NT2/D1 (cell line): ENCODE measurements around the gene NOB1.
A peak's percentile ranks its signal among the peaks of the same experiment; 100 is the strongest.

Experiments used
- DNase-seq: peaks from one replicate; pipeline ENCODE4 v3.0.0-alpha.2; 2011; ENCODE audit warnings: low read depth, low spot score
- H3K27me3 ChIP-seq: 2 replicates; pipeline ENCODE4 v1.6.0; 2011; ENCODE audit warnings: mild to moderate bottlenecking; ENCODE audit not compliant: insufficient read length, insufficient read depth
- H3K36me3 ChIP-seq: 2 replicates; pipeline ENCODE4 v1.6.1; 2011; ENCODE audit warnings: mild to moderate bottlenecking, low read length, mixed read lengths; ENCODE audit not compliant: insufficient read depth, insufficient read length
- H3K4me1 ChIP-seq: 2 replicates; pipeline ENCODE4 v1.5.1; 2011; ENCODE audit not compliant: insufficient read depth, insufficient read length
- H3K4me3 ChIP-seq: 2 replicates; pipeline ENCODE4 v1.5.1; 2011; ENCODE audit warnings: low read depth; ENCODE audit not compliant: insufficient read length
- H3K9ac ChIP-seq: 2 replicates; pipeline ENCODE4 v1.6.0; 2011; ENCODE audit warnings: low read depth; ENCODE audit not compliant: insufficient read length
- H3K9me3 ChIP-seq: 2 replicates; pipeline ENCODE4 v1.5.1; 2011; ENCODE audit warnings: mild to moderate bottlenecking, low read length; ENCODE audit not compliant: insufficient read depth
- SUZ12 ChIP-seq: IDR thresholded peaks from 2 replicates; pipeline ENCODE4 v1.6.1; 2011; ENCODE audit not compliant: insufficient read length, insufficient read depth; ENCODE audit errors: extremely low read depth
- YY1 ChIP-seq: IDR thresholded peaks from 2 replicates; pipeline ENCODE4 v1.6.1; 2011; ENCODE audit not compliant: insufficient read length, insufficient read depth
- ZNF274 ChIP-seq: IDR thresholded peaks from 2 replicates; pipeline ENCODE4 v1.6.1; 2011; ENCODE audit warnings: mild to moderate bottlenecking, low read depth, low read length

Gene NOB1

DNA sequence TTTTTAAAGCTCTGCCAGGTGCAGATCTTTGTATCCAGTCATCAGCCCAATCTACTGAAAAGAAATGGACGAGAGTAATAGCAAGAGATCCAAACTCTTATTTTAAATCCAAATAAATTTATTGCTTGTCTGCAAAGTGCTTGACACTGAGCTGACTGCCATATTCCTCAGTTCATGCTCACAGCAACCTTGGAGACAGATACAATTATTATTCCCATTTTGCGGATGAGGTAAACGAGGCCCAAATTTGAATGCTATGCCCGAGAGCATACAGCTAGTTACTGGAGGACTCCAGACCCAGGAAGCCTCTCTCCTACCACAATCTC lies 620 bp downstream of the NOB1 start:
- no peaks in the 10 kb centered on the region for H3K4me1 ChIP-seq
- peak overlapping the region; percentile 100 for H3K9ac ChIP-seq
- peak overlapping the region; percentile 98 for H3K4me3 ChIP-seq
- H3K36me3 ChIP-seq = peaks cover 47% of the 10 kb centered on the region
- TF ChIP-seq YY1 = no peak
- no peak for TF ChIP-seq ZNF274
- no peak for TF ChIP-seq SUZ12
- no peaks in the 10 kb centered on the region for H3K9me3 ChIP-seq
- H3K27me3 ChIP-seq = no peaks in the 10 kb centered on the region
- no peak for DNase-seq

DNA sequence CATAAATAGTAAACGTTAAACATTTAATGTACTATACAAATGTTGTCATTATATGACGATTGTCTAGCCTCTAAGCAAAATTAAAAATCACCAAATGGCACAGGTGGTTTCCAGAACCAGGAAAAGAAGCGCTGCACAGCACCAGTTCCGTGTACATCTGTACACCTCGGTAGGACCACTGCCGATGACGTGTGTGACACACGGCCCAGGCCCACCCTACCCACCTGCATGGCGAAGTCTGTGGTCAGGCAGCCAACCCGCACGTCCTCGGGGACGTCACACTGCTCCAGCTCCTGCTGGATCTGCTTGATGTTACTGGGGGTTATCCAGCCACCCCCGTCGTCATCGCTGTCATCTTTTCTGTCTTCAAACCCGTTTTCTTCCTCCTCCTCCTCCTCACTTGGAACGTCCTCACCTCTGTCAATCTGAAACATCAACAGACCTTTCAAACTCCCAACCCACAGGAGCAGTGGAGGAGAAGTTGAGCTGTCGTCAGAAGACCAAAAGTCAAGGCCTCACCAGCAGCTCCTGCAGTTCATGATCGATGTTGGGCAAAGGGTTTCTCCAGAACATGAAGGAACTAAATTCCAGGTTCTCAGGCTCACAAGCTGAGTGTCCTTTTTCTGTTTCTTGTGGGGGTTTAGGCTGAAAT lies 5.9 kb downstream of the NOB1 start:
- no peak for DNase-seq
- H3K36me3 ChIP-seq = peaks cover 93% of the 10 kb centered on the region
- no peak overlapping the region for H3K4me3 ChIP-seq

DNA sequence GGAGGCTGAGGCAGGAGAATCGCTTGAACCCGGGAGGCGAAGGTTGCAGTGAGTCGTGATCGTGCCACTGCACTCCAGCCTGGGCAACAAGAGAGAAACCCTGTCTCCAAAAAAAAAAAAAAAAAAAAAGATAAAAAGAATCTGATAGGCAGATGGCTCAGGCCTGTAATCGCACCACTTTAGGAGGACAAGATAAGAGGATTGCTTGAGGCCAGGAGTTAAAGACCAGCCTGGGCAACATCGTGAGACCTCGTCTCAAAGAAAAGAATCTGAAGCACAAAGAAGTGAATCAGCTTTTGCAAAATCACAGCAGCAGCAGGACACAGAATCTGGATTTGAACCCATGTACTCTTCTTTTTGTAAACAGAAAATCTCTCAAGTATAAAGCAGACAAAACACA lies 7.6 kb downstream of the NOB1 start:
- peaks cover 98% of the 10 kb centered on the region for H3K36me3 ChIP-seq
- TF ChIP-seq ZNF274 (no peak), YY1 (no peak), SUZ12 (no peak)
- no peak overlapping the region for H3K4me3 ChIP-seq
- H3K27me3 ChIP-seq = no peaks in the 10 kb centered on the region
- no peaks in the 10 kb centered on the region for H3K9me3 ChIP-seq
- H3K4me1 ChIP-seq = no peaks in the 10 kb centered on the region
- DNase-seq = no peak
- no peak overlapping the region for H3K9ac ChIP-seq

More for the DNA sequence above, 5.9 kb downstream of the NOB1 start:
- H3K9me3 ChIP-seq = no peaks in the 10 kb centered on the region
- no peaks in the 10 kb centered on the region for H3K4me1 ChIP-seq
- no peak for TF ChIP-seq ZNF274
- no peak for TF ChIP-seq YY1
- no peak for TF ChIP-seq SUZ12
- H3K27me3 ChIP-seq = no peaks in the 10 kb centered on the region
- no peak overlapping the region for H3K9ac ChIP-seq

DNA sequence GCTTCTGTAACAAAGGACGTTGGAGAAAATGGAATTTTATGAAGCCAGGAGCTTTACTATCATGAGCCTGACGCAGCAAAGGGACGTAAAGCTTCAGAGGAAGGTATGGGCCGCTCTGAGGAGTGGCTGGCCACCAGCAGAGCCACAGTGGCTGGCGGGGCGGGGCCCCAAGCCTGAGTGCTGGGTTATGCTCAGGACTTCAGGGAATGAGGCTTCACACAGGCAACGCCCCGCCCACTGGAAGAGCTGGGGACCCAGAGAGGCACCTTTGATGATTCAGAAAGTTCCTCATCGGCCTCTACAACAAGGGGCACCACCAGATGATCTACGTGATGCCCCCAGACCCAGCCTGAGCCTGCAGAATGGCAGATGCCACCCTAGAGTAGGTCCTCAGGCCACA lies 8.8 kb downstream of the NOB1 start:
- H3K27me3 ChIP-seq = no peaks in the 10 kb centered on the region
- H3K4me1 ChIP-seq = no peaks in the 10 kb centered on the region
- H3K9me3 ChIP-seq = no peaks in the 10 kb centered on the region
- TF ChIP-seq SUZ12 (no peak), ZNF274 (no peak), YY1 (no peak)
- peaks cover 98% of the 10 kb centered on the region for H3K36me3 ChIP-seq
- DNase-seq = no peak
- H3K4me3 ChIP-seq = no peak overlapping the region
- no peak overlapping the region for H3K9ac ChIP-seq

DNA sequence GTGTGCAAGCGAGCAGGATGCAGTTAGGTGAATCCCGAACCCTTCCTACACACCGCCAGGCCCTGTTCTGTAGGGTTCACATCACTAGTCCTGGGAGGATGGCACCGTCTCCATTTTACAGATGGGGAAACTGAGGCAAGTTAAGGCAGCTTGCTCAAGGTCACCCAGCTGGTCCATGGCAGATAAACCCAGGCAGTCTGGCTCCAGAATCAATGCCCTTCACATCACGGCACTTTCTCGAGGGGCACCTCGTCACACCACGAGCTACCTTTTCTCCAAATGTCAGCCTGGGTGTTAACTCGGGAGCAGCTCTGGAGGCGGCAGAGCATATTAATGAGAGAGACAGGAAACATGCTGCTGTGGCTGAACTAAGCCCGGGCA lies 9.5 kb downstream of the NOB1 start:
- Histone ChIP-seq H3K27me3 (no peaks in the 10 kb centered on the region), H3K4me3 (no peak overlapping the region), H3K9ac (no peak overlapping the region), H3K9me3 (no peaks in the 10 kb centered on the region), H3K4me1 (no peaks in the 10 kb centered on the region), H3K36me3 (peaks cover 95% of the 10 kb centered on the region)
- TF ChIP-seq YY1 = no peak
- TF ChIP-seq SUZ12 = no peak
- no peak for TF ChIP-seq ZNF274
- no peak for DNase-seq

DNA sequence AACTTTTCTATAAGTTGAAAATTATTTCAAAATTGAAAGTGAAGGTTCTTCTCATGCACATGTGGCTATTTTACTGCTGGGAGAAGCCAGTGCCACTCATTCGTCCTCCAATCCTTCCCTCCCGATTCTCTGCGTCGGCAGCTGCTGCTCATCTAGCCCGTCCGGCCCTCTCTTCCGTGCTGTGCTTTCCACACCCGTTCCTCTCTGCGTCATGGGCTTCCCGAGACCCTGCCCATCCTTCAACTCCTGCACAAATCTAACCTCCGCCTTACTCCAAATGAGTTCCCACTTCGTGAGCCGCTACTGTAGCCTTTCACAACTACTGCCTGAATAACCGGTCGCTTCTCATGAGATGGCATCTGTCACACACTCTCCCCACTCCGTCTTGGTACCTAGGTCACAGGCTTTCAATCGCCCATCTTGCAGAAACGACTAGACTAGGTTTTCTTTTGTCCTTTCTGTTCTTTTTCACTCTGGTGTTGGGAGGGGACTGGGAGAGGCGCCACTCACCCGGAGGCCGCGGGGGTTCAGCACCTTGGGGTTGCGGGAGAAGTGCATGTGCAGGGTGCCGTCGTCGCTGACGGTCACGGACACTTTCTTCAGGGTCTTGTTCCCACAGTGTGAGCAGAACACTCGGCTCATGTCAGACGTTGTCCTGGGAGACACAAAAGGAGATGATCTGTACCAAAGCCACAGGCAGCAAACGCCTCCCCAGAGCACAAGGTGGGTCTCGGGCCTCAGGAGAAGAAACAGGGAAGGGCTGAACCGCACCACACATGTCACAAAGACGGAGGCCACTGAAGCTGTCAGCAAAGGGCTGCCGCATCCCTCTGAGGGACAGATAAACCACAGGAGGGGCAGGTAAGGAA lies 10.1 kb downstream of the NOB1 start:
- Histone ChIP-seq H3K9ac (no peak overlapping the region), H3K36me3 (peaks cover 95% of the 10 kb centered on the region), H3K4me3 (no peak overlapping the region), H3K4me1 (no peaks in the 10 kb centered on the region), H3K27me3 (no peaks in the 10 kb centered on the region), H3K9me3 (no peaks in the 10 kb centered on the region)
- TF ChIP-seq YY1 (no peak), ZNF274 (no peak)
- no peak for DNase-seq

DNA sequence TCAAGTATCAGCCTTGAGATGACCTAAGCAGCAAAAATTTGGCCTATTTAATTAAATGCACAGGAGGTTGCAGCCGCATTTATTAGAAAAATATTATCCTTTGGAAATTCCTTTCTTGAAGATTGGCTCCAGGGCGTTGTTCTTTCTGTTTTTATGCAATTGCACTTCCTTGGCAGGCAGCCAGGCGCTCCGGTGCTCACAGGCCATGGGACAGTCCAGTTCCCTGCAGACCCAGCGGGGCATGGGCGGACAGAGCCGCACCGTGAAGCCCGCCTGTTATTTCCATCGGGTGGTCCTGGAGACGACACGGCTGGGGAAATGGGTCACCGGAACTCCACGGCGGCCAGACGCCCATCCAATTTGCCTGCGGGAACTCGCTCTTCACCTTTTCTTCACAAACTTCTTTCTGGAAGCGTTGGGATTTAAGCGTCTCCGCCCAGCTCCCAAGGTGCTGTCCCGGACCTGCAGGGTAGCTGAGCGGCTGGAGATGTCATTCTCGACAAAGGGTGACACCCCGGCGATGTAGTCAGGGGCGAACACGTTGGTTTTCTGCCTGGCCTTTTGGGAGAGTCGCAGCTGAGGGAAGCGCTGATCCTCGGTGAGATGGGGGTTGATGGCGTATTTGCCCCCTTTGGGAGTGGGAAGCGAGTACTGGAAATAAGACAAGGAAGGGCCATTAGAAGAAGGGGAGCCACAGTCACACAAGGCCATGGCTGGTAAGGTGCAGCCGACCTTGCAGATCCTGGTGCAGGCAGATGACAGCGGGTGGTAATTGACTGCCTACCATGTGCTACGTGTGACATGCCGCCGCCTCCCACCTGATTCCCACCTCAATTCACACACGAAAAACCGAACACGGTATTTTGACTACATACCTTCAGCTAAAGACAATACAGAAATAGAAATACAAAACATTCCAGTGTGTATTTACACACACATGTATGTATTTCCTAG lies 12.5 kb downstream of the NOB1 start:
- H3K27me3 ChIP-seq = no peaks in the 10 kb centered on the region
- no peak for DNase-seq
- TF ChIP-seq ZNF274 (no peak), SUZ12 (no peak), YY1 (no peak)
- H3K4me1 ChIP-seq = no peaks in the 10 kb centered on the region
- no peak overlapping the region for H3K9ac ChIP-seq
- no peaks in the 10 kb centered on the region for H3K9me3 ChIP-seq
- H3K4me3 ChIP-seq = no peak overlapping the region
- H3K36me3 ChIP-seq = peaks cover 77% of the 10 kb centered on the region
